Prostate gland (tissue), 2 donors: ENCODE data around the gene RPS6KL1. TPM values are rescaled to one million over a fixed set of nuclear protein-coding genes. Genes with fewer than 3 reads are reported as not detected.

Source experiments
- DNase-seq: peaks from one replicate; pipeline ENCODE4 v3.0.0-alpha.2; 2019; ENCODE audit warnings: low spot score
- H3K27ac ChIP-seq, 2 donors: fragments of 200-600 bp; sonication (generic); 2 replicates each; pipeline ENCODE4 v1.5.1; 2017 to 2019
- H3K27me3 ChIP-seq: fragments of 200-600 bp; sonication (generic); replicated peaks from 2 replicates; pipeline ENCODE4 v1.5.1; 2019; ENCODE audit not compliant: insufficient read depth
- H3K36me3 ChIP-seq, 2 donors: fragments of 200-600 bp; sonication (generic); 1 replicate in 1 of 2; 2 replicates in 1 of 2; pipeline versions ENCODE4 v1.5.1 to v1.8.1; 2017 to 2019
- H3K4me1 ChIP-seq: fragments of 200-600 bp; sonication (generic); replicated peaks from 2 replicates; pipeline ENCODE4 v1.5.1; 2019
- H3K4me3 ChIP-seq, 2 donors: fragments of 200-600 bp; sonication (generic); 2 replicates each; pipeline ENCODE4 v1.5.1; 2017 to 2019
- H3K9me3 ChIP-seq: fragments of 200-600 bp; sonication (generic); 2 replicates; pipeline ENCODE4 v1.5.1; 2017
- POLR2A ChIP-seq: fragments of 450-650 bp; IDR thresholded peaks from one replicate; pipeline ENCODE4 v1.6.1; 2016; ENCODE audit warnings: antibody characterized with exemption, mild to moderate bottlenecking
- POLR2AphosphoS5 ChIP-seq: sonication (generic); formaldehyde crosslinking; IDR thresholded peaks from one replicate; pipeline ENCODE4 v1.6.1; 2017; ENCODE audit warnings: antibody characterized with exemption
- WGBS: methylation state at CpG from one replicate; pipeline ENCODE4 v1.1.5; 2018; 5-methylcytosine and 5-hydroxymethylcytosine counted together
- intact Hi-C: fragments of 100-400 bp; cut with DNase I; formaldehyde crosslinking; loops from one replicate; pipeline ENCODE4 v1.14.2; 2022
- total RNA-seq, 2 donors: library from RNA; depleted of rRNA; stranded (reverse); fragments of >200 nt; gene quantifications; one replicate each; pipeline ENCODE4 v1.1.0, GENCODE V29; 2016
- TF ChIP-seq, protein P1 (sequence below), 4 experiments: fragments of 200-600 bp in 2 of 4; fragments of 450-650 bp in 2 of 4; sonication (generic) in 2 of 4; IDR thresholded peaks; 1 replicate in 3 of 4; 2 replicates in 1 of 4; pipeline ENCODE4 v1.5.1; 2016 to 2019; ENCODE audit warnings: antibody characterized with exemption in 4 of 4, mild to moderate bottlenecking in 2 of 4, moderate library complexity in 2 of 4

Gene RPS6KL1
- total RNA-seq, 2 donors from 2014 or later: 1.5 to 15.1 TPM

DNA sequence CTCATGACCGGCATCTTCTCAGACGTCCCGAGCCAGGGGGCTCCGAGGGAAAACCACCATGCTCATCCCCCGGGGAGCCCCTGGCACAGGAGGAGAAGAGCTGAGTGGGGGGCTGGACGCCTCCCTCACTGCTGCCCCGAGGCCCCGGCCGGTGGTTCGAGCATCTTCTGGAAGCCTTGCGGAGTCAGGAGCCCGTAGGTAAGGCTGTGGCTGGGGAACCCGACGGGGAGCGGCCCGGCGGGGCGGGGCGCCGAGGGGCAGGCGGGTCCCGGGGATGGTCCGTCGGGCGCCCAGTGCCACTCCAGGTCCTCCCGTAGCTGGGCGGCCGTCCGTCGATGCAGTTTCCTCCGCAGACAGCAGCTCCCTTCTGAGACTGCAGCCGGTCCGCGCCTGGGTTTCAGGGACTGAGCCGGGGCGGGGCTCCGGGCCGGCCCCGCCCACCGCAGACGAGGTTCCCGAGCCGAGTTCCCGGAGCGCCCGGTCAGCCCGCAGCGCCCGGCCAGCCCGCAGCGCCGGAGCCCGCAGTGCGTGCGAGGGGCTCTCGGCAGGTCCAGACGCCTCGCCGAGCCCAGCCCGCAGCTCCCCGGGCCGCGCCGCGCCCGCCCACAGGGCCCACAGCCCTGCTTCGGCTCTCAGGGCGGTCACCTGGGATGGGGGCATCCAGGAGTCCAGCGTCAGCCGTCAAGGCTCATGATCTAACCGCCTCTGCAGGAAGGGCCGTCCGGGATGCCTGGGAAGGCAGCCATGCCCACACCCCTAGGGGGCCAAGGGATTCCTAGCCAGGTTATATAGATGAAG lies 32.4 kb upstream of the RPS6KL1 start, which contains the start of gene PGF:
Gene PGF (minus strand): TSS at position 369 of the 798 bp plus-strand sequence. CDS start 355 bp downstream, at position 14.
- TF ChIP-seq POLR2A (peak; percentile 93), POLR2AphosphoS5 (peak; percentile 40)
- TF ChIP-seq, protein P1, sequence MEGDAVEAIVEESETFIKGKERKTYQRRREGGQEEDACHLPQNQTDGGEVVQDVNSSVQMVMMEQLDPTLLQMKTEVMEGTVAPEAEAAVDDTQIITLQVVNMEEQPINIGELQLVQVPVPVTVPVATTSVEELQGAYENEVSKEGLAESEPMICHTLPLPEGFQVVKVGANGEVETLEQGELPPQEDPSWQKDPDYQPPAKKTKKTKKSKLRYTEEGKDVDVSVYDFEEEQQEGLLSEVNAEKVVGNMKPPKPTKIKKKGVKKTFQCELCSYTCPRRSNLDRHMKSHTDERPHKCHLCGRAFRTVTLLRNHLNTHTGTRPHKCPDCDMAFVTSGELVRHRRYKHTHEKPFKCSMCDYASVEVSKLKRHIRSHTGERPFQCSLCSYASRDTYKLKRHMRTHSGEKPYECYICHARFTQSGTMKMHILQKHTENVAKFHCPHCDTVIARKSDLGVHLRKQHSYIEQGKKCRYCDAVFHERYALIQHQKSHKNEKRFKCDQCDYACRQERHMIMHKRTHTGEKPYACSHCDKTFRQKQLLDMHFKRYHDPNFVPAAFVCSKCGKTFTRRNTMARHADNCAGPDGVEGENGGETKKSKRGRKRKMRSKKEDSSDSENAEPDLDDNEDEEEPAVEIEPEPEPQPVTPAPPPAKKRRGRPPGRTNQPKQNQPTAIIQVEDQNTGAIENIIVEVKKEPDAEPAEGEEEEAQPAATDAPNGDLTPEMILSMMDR (IDR thresholded peaks at IDR 0.05): no peak
- intact Hi-C loops: no loop called here
- no peaks in the 10 kb centered on the region for H3K36me3 ChIP-seq
- peak within 1 kb of the TSS; percentile 14 to 34 for H3K27ac ChIP-seq
- H3K9me3 ChIP-seq: no peaks in the 10 kb centered on the region
- no peaks in the 10 kb centered on the region for H3K4me1 ChIP-seq
- peak; percentile 50 for DNase-seq
- H3K4me3 ChIP-seq: peak within 1 kb of the TSS; percentile 32 to 35
- no peaks in the 10 kb centered on the region for H3K27me3 ChIP-seq
- WGBS: 1% methylated on average over 43 of the region's 73 CpGs

DNA sequence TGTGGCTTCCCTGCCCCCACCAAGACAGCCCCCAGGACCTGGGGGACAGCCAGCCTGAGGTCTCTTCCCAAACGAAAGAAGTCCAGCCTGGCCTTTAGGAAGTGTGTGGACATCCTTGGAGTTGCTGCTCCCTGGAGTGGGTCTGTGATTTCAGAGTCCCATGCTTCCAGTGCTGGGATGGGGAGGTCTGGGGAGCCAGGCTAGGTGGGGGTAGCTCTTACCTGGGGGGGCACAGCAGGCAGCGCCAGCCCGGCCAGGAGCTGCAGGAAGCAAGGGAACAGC lies 31.8 kb upstream of the RPS6KL1 start:
- no peaks in the 10 kb centered on the region for H3K4me1 ChIP-seq
- no peaks in the 10 kb centered on the region for H3K27me3 ChIP-seq
- intact Hi-C loops: no loop called here
- H3K36me3 ChIP-seq: no peaks in the 10 kb centered on the region
- WGBS: 0% methylated on average over 2 of the region's 3 CpGs
- H3K4me3 ChIP-seq: peak overlapping the region; percentile 32 to 35
- DNase-seq: no peak
- H3K9me3 ChIP-seq: no peaks in the 10 kb centered on the region
- TF ChIP-seq, protein P1 (IDR thresholded peaks at IDR 0.05): no peak
- TF ChIP-seq POLR2AphosphoS5: no peak
- H3K27ac ChIP-seq: peak overlapping the region in 1 of 2 donors; percentile 14

DNA sequence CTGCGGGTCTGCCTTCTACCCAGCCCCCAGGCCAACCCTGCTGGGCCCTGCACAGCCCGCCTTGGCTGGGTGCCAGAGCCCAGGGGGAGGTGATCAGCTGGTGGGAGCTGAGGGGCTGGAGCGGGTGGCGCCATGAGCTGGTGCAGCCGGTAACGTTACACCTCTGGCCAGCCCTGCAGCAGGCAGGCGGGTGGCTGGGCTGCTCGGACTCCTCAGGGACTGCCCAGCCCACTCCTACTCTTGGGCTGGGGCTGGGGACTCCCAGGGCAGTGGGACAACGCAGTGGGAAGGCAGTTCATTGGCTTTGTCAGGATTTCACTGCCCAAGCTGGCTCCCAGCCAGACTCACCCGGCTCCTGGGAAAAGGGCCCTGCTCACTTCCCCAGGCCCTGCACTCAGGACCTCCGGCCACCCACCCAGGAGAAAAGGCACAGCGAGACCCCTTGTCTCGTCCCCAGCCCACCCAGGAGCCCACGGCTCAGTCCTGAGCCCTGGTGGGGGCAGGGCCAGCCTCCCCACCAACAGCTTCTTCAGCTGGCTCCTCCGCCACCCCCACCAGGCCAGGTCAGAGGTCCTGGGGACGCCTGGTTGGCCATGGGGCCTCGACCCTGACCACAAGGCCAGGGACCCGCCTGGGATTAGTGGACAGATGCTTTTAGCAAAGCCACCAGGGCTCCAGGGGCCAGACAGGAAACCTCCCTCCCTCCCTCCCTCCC lies 31.3 kb upstream of the RPS6KL1 start:
- H3K27me3 ChIP-seq: no peaks in the 10 kb centered on the region
- TF ChIP-seq POLR2AphosphoS5: no peak
- TF ChIP-seq POLR2A: no peak
- TF ChIP-seq, protein P1 (IDR thresholded peaks at IDR 0.05): no peak
- WGBS: 38% methylated on average over 17 of the region's 18 CpGs
- no peak for DNase-seq
- H3K4me1 ChIP-seq: no peaks in the 10 kb centered on the region
- H3K27ac ChIP-seq: peak overlapping the region; percentile 14 to 19
- H3K4me3 ChIP-seq: peak overlapping the region; percentile 32 to 35
- no peaks in the 10 kb centered on the region for H3K9me3 ChIP-seq
- intact Hi-C loops: no loop called here
- no peaks in the 10 kb centered on the region for H3K36me3 ChIP-seq

DNA sequence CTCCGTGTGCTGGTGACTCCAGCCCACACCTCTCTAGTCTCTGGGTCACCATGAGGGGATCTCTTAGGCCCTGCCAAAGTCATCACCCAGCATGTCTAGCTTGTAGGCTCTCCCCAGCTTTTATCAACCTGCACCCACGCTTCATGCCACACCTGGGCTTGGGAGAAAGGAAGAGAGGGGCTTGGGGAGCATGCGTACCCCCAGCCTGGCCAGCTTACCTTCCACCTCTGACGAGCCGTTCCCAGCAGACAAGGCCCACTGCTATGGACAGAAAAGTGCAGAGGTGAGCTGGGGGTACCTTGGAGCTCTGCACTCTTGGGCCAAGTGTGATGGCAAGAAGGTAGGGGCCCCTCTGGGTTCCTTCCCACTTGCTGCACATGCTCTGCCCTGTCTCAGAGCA lies 30.6 kb upstream of the RPS6KL1 start:
- Histone ChIP-seq H3K27me3 (no peaks in the 10 kb centered on the region), H3K4me1 (no peaks in the 10 kb centered on the region), H3K27ac (peak overlapping the region in 1 of 2 donors; percentile 19), H3K9me3 (no peaks in the 10 kb centered on the region), H3K36me3 (no peaks in the 10 kb centered on the region), H3K4me3 (peak overlapping the region in 1 of 2 donors; percentile 32)
- TF ChIP-seq POLR2AphosphoS5: no peak
- TF ChIP-seq POLR2A: no peak
- TF ChIP-seq, protein P1 (IDR thresholded peaks at IDR 0.05): no peak
- DNase-seq: no peak
- WGBS: 81% methylated on average over 5 of the region's 5 CpGs
- intact Hi-C loops: no loop called here
